HCT116 (cell line): ENCODE results near the gene ADAMTS6. TPM values are rescaled to one million over a fixed set of nuclear protein-coding genes. Genes with fewer than 3 reads are reported as not detected.

Source experiments
- ATAC-seq: fragments of 200-7000 bp; cut with Tn5 transposase; 2 replicates; pipeline ENCODE4 v1.9.1; 2020; ENCODE audit warnings: mild to moderate bottlenecking, moderate library complexity
- BruUV-seq: library from RNA; stranded (reverse); fragments of 400-500 nt; replicated peaks from 2 replicates; lab custom pipeline; 2021; lab: Mats Ljungman, UMichigan
- CTCF ChIA-PET: fragments of 300-600 bp; sonication (Branson Sonifier 250); formaldehyde crosslinking; loops from one replicate; lab custom pipeline; 2021; ENCODE audit warnings: antibody characterized with exemption; lab: Charles Lee
- POLR2A ChIA-PET: fragments of 300-600, 350-600 bp; sonication (Branson Sonifier 250); formaldehyde crosslinking; loops from one replicate; lab custom pipeline; 2021; ENCODE audit warnings: antibody characterized with exemption; lab: Charles Lee
- RAD21 ChIA-PET, 2 experiments: fragments of 300-600 bp; sonication (Branson Sonifier 250); formaldehyde crosslinking; loops; one replicate each; lab custom pipeline; 2023; ENCODE audit warnings: low total read pairs in 2 of 2; ENCODE audit not compliant: uncharacterized antibody in 2 of 2, unreplicated experiment in 2 of 2, low non-redundant PET in 1 of 2; lab: Charles Lee
- DNase-seq: peaks from one replicate; pipeline ENCODE4 v3.0.0-alpha.2; 2010; ENCODE audit warnings: low read depth, low spot score
- H2AFZ ChIP-seq: fragments of 200-600 bp; shearing (Covaris generic), sonication (generic); 2 replicates; pipeline ENCODE4 v1.6.1; 2017; ENCODE audit warnings: low read depth, mixed run types, mixed read lengths, antibody characterized with exemption, low read length; ENCODE audit not compliant: poor library complexity, severe bottlenecking
- H3K27ac ChIP-seq: 2 replicates; pipeline ENCODE4 v1.5.1; 2012; ENCODE audit warnings: low read depth, low read length
- H3K27me3 ChIP-seq: fragments of 200-600 bp; sonication (generic); 2 replicates; pipeline ENCODE4 v1.6.1; 2016; ENCODE audit warnings: mixed run types, low read length, mixed read lengths; ENCODE audit not compliant: insufficient read depth
- H3K36me3 ChIP-seq, 2 experiments: fragments of 200-500 bp in 1 of 2; fragments of 200-600 bp in 1 of 2; sonication (Bioruptor generic) in 1 of 2; sonication (generic) in 1 of 2; 2 replicates each; pipeline versions ENCODE4 v1.5.1 to v1.6.1; 2014 to 2016; ENCODE audit warnings: low read length in 2 of 2, inconsistent platforms in 1 of 2, mixed read lengths in 1 of 2, mixed run types in 1 of 2; ENCODE audit not compliant: insufficient read depth in 2 of 2, control insufficient read depth in 1 of 2
- H3K4me1 ChIP-seq, 2 experiments: fragments of 200-600 bp in 1 of 2; sonication (generic) in 1 of 2; 2 replicates each; pipeline versions ENCODE4 v1.5.1 to v1.6.1; 2012 to 2017; ENCODE audit warnings: low read length in 2 of 2, inconsistent platforms in 1 of 2, mild to moderate bottlenecking in 1 of 2, mixed read lengths in 1 of 2, mixed run types in 1 of 2, moderate library complexity in 1 of 2; ENCODE audit not compliant: insufficient read depth in 2 of 2, control insufficient read depth in 1 of 2
- H3K4me2 ChIP-seq: fragments of 200-600 bp; sonication (generic); 2 replicates; pipeline ENCODE4 v1.6.1; 2017; ENCODE audit warnings: mixed run types, low read length, mixed read lengths
- H3K4me3 ChIP-seq, 2 experiments: fragments of 200-600 bp in 1 of 2; sonication (generic) in 1 of 2; replicated peaks in 1 of 2; 2 replicates each; pipeline ENCODE4 v1.5.1; 2011 to 2016; ENCODE audit warnings: low read length in 2 of 2, control low read depth in 1 of 2, low read depth in 1 of 2, mild to moderate bottlenecking in 1 of 2, mixed read lengths in 1 of 2, mixed run types in 1 of 2
- H3K79me2 ChIP-seq: fragments of 200-600 bp; sonication (generic); 2 replicates; pipeline ENCODE4 v1.6.1; 2017; ENCODE audit warnings: mild to moderate bottlenecking, mixed run types, low read length, moderate library complexity, mixed read lengths; ENCODE audit not compliant: insufficient read depth
- H3K9ac ChIP-seq: fragments of 200-600 bp; sonication (generic); 2 replicates; pipeline ENCODE4 v1.6.1; 2016; ENCODE audit warnings: low read length, mixed read lengths
- H3K9me2 ChIP-seq: fragments of 200-600 bp; sonication (generic), shearing (Covaris generic); 2 replicates; pipeline ENCODE4 v1.6.1; 2017; ENCODE audit warnings: mixed run types, mild to moderate bottlenecking, moderate library complexity; ENCODE audit not compliant: insufficient read depth
- H3K9me3 ChIP-seq, 2 experiments: fragments of 200-500 bp in 1 of 2; fragments of 200-600 bp in 1 of 2; sonication (Bioruptor generic) in 1 of 2; sonication (generic) in 1 of 2; 2 replicates each; pipeline ENCODE4 v1.6.1; 2014 to 2017; ENCODE audit warnings: low read length in 2 of 2, mixed read lengths in 2 of 2, inconsistent platforms in 1 of 2, low read depth in 1 of 2, mild to moderate bottlenecking in 1 of 2, mixed run types in 1 of 2, moderate library complexity in 1 of 2; ENCODE audit not compliant: control insufficient read depth in 1 of 2, insufficient read depth in 1 of 2
- H4K20me1 ChIP-seq: fragments of 200-600 bp; sonication (generic), shearing (Covaris generic); 2 replicates; pipeline ENCODE4 v1.6.1; 2017; ENCODE audit warnings: mixed run types, mild to moderate bottlenecking, moderate library complexity; ENCODE audit not compliant: insufficient read depth
- CBX3 ChIP-seq: IDR thresholded peaks from 2 replicates; pipeline ENCODE4 v1.6.1; 2012; ENCODE audit warnings: low read depth
- CEBPB ChIP-seq: IDR thresholded peaks from 2 replicates; pipeline ENCODE4 v1.6.1; 2012; ENCODE audit warnings: low read depth
- EGR1 ChIP-seq: IDR thresholded peaks from 2 replicates; pipeline ENCODE4 v1.6.1; 2012; ENCODE audit warnings: low read depth
- FOSL1 ChIP-seq: IDR thresholded peaks from 2 replicates; pipeline ENCODE4 v1.6.1; 2012; ENCODE audit warnings: low read depth
- POLR2A ChIP-seq: IDR thresholded peaks from 2 replicates; pipeline ENCODE4 v1.7.0; 2011; ENCODE audit warnings: borderline replicate concordance; ENCODE audit not compliant: insufficient read depth, insufficient read length; ENCODE audit errors: extremely low read depth
- POLR2AphosphoS5 ChIP-seq: IDR thresholded peaks from 2 replicates; pipeline ENCODE4 v1.6.1; 2011; ENCODE audit warnings: mild to moderate bottlenecking, low read depth, low read length, moderate library complexity
- RAD21 ChIP-seq: IDR thresholded peaks from 2 replicates; pipeline ENCODE4 v1.6.1; 2012; ENCODE audit warnings: low read depth, mild to moderate bottlenecking
- SIN3A ChIP-seq: IDR thresholded peaks from 2 replicates; pipeline ENCODE4 v1.6.1; 2012; ENCODE audit warnings: low read depth
- SP1 ChIP-seq: IDR thresholded peaks from 2 replicates; pipeline ENCODE4 v1.6.1; 2012; ENCODE audit warnings: low read depth
- SRF ChIP-seq: IDR thresholded peaks from 2 replicates; pipeline ENCODE4 v1.6.1; 2012; ENCODE audit warnings: low read depth
- TCF7L2 ChIP-seq: IDR thresholded peaks from 2 replicates; pipeline ENCODE4 v1.7.0; 2011; ENCODE audit warnings: borderline replicate concordance, inconsistent platforms; ENCODE audit not compliant: insufficient read depth, insufficient read length; ENCODE audit errors: extremely low read depth
- YY1 ChIP-seq: IDR thresholded peaks from 2 replicates; pipeline ENCODE4 v1.6.1; 2011; ENCODE audit warnings: low read length, low read depth, moderate library complexity, mild to moderate bottlenecking; ENCODE audit not compliant: insufficient replicate concordance; ENCODE audit errors: extremely low read depth
- ZFX ChIP-seq: fragments of 450-650 bp; IDR thresholded peaks from 2 replicates; pipeline ENCODE4 v1.6.1; 2017
- ZNF274 ChIP-seq: fragments of 200-500 bp; sonication (Bioruptor generic); IDR thresholded peaks from 2 replicates; pipeline ENCODE4 v1.6.1; 2014; ENCODE audit warnings: mild to moderate bottlenecking, low read depth, low read length, inconsistent platforms
- intact Hi-C: fragments of 100-400 bp; cut with micrococcal nuclease; formaldehyde crosslinking; loops from 2 replicates; pipeline ENCODE4 v1.10.0; 2022
- total RNA-seq: library from RNA; stranded (reverse); gene quantifications from one replicate; pipeline ENCODE4 v1.2.1, GENCODE V29; 2021; ENCODE audit not compliant: unreplicated experiment
- TF ChIP-seq, protein P1 (sequence below): IDR thresholded peaks from 2 replicates; pipeline ENCODE4 v1.6.1; 2012
- TF ChIP-seq, protein P2 (sequence below): IDR thresholded peaks from 2 replicates; pipeline ENCODE4 v1.6.1; 2012; ENCODE audit warnings: low read depth

Gene ADAMTS6
- total RNA-seq, 1 experiment from 2014 or later: 0.93 TPM

- intact Hi-C loops: no loop called here
- DNase-seq (no peak), ATAC-seq (no peak)
- no peaks in the 10 kb centered on the region for H3K36me3 ChIP-seq
- H3K79me2 ChIP-seq: no peaks in the 10 kb centered on the region
- no peak overlapping the region for H2AFZ ChIP-seq
- no peak overlapping the region for H3K4me3 ChIP-seq
- ChIA-PET RAD21 (no interaction called here), POLR2A (no interaction called here), CTCF (no interaction called here)
- TF ChIP-seq CEBPB: no peak
- TF ChIP-seq POLR2AphosphoS5: no peak
- H4K20me1 ChIP-seq: no peaks in the 10 kb centered on the region
- no peaks in the 10 kb centered on the region for H3K9me2 ChIP-seq
- BruUV-seq: no TSS peak
- no peak overlapping the region for H3K4me2 ChIP-seq
- H3K9me3 ChIP-seq: no peaks in the 10 kb centered on the region
- no peaks in the 10 kb centered on the region for H3K27me3 ChIP-seq
- no peak overlapping the region for H3K27ac ChIP-seq
- no peak overlapping the region for H3K9ac ChIP-seq
- no peaks in the 10 kb centered on the region for H3K4me1 ChIP-seq
These were observed 369.6 kb downstream of the ADAMTS6 start for GRCh38 chr5:65111961-65112658.

- intact Hi-C loops: no loop called here
- H3K79me2 ChIP-seq: no peaks in the 10 kb centered on the region
- no peaks in the 10 kb centered on the region for H4K20me1 ChIP-seq
- H3K9ac ChIP-seq: no peak overlapping the region
- ChIA-PET POLR2A (no interaction called here), RAD21 (no interaction called here), CTCF (no interaction called here)
- no peak overlapping the region for H3K27ac ChIP-seq
- no peak for TF ChIP-seq ZNF274
- no peak for TF ChIP-seq SRF
- no peak for TF ChIP-seq RAD21
- TF ChIP-seq CBX3: no peak
- no peak for TF ChIP-seq POLR2A
- TF ChIP-seq TCF7L2: no peak
- no peak for TF ChIP-seq SIN3A
- no peak for TF ChIP-seq POLR2AphosphoS5
- TF ChIP-seq CEBPB: no peak
- TF ChIP-seq, protein P1, sequence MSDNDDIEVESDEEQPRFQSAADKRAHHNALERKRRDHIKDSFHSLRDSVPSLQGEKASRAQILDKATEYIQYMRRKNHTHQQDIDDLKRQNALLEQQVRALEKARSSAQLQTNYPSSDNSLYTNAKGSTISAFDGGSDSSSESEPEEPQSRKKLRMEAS: no peak
- no peak for TF ChIP-seq ZFX
- TF ChIP-seq, protein P2, sequence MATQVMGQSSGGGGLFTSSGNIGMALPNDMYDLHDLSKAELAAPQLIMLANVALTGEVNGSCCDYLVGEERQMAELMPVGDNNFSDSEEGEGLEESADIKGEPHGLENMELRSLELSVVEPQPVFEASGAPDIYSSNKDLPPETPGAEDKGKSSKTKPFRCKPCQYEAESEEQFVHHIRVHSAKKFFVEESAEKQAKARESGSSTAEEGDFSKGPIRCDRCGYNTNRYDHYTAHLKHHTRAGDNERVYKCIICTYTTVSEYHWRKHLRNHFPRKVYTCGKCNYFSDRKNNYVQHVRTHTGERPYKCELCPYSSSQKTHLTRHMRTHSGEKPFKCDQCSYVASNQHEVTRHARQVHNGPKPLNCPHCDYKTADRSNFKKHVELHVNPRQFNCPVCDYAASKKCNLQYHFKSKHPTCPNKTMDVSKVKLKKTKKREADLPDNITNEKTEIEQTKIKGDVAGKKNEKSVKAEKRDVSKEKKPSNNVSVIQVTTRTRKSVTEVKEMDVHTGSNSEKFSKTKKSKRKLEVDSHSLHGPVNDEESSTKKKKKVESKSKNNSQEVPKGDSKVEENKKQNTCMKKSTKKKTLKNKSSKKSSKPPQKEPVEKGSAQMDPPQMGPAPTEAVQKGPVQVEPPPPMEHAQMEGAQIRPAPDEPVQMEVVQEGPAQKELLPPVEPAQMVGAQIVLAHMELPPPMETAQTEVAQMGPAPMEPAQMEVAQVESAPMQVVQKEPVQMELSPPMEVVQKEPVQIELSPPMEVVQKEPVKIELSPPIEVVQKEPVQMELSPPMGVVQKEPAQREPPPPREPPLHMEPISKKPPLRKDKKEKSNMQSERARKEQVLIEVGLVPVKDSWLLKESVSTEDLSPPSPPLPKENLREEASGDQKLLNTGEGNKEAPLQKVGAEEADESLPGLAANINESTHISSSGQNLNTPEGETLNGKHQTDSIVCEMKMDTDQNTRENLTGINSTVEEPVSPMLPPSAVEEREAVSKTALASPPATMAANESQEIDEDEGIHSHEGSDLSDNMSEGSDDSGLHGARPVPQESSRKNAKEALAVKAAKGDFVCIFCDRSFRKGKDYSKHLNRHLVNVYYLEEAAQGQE: no peak
- no peak for TF ChIP-seq EGR1
- TF ChIP-seq FOSL1: no peak
- no peak for TF ChIP-seq SP1
- no peak for TF ChIP-seq YY1
- no peaks in the 10 kb centered on the region for H3K27me3 ChIP-seq
- no peaks in the 10 kb centered on the region for H3K4me1 ChIP-seq
- DNase-seq: no peak
- no peak overlapping the region for H3K4me3 ChIP-seq
- no peaks in the 10 kb centered on the region for H3K36me3 ChIP-seq
- no peak overlapping the region for H3K4me2 ChIP-seq
- H3K9me3 ChIP-seq: no peaks in the 10 kb centered on the region
- H2AFZ ChIP-seq: no peak overlapping the region
- no peak for ATAC-seq
- no peaks in the 10 kb centered on the region for H3K9me2 ChIP-seq
- BruUV-seq: no TSS peak
These were observed 372.7 kb downstream of the ADAMTS6 start for GRCh38 chr5:65108786-65109743.
